ENCODE data around the gene MAP4K2.
A peak's percentile ranks its signal among the peaks of the same experiment; 100 is the strongest.

MAP4K2 gene

GRCh38 chr11:64772303-64773018, 30.6 kb downstream of the MAP4K2 start:
- no peak for DNase-seq (ENCODE audit: extremely low read depth, low read depth)
- no peak overlapping the region for H3K4me3 ChIP-seq (replicated peaks; ENCODE audit: low read depth, low read length)
- no peak for TF ChIP-seq CTCF (IDR thresholded peaks at IDR 0.05; ENCODE audit: low read depth, low read length, missing control alignments)

GRCh38 chr11:64771861-64772260, 31.2 kb downstream of the MAP4K2 start:
- no peak for DNase-seq (ENCODE audit: extremely low read depth, low read depth)
- no peak for TF ChIP-seq CTCF (IDR thresholded peaks at IDR 0.05; ENCODE audit: low read depth, low read length, missing control alignments)
- no peak overlapping the region for H3K4me3 ChIP-seq (replicated peaks; ENCODE audit: low read depth, low read length)

- H3K4me3 ChIP-seq (replicated peaks; ENCODE audit: low read depth, low read length), result no peak overlapping the region
- TF ChIP-seq CTCF (IDR thresholded peaks at IDR 0.05; ENCODE audit: low read depth, low read length, missing control alignments), result no peak
- DNase-seq (ENCODE audit: extremely low read depth, low read depth), result no peak
Observed at GRCh38 chr11:64770120-64770519, 32.9 kb downstream of the MAP4K2 start.

GRCh38 chr11:64769283-64769682, 33.7 kb downstream of the MAP4K2 start:
- TF ChIP-seq CTCF (IDR thresholded peaks at IDR 0.05; ENCODE audit: low read depth, low read length, missing control alignments), result no peak
- no peak overlapping the region for H3K4me3 ChIP-seq (replicated peaks; ENCODE audit: low read depth, low read length)
- DNase-seq (ENCODE audit: extremely low read depth, low read depth), result no peak

- DNase-seq (ENCODE audit: extremely low read depth, low read depth), result no peak
- no peak overlapping the region for H3K4me3 ChIP-seq (replicated peaks; ENCODE audit: low read depth, low read length)
- no peak for TF ChIP-seq CTCF (IDR thresholded peaks at IDR 0.05; ENCODE audit: low read depth, low read length, missing control alignments)
Observed at GRCh38 chr11:64768300-64768694, 34.7 kb downstream of the MAP4K2 start.

- no peak for DNase-seq (ENCODE audit: extremely low read depth, low read depth)
- peak; percentile 72 for TF ChIP-seq CTCF (IDR thresholded peaks at IDR 0.05; ENCODE audit: low read depth, low read length, missing control alignments)
- no peak overlapping the region for H3K4me3 ChIP-seq (replicated peaks; ENCODE audit: low read depth, low read length)
Observed at GRCh38 chr11:64767344-64768299, 35.4 kb downstream of the MAP4K2 start.
